CD4-positive, alpha-beta T cell treated with Interleukin-17A for 4 hours (primary cell): ENCODE measurements around the gene TMCC2.

Experiments used
- DNase-seq: peaks from one replicate; pipeline ENCODE4 v3.0.0-alpha.2; 2020; ENCODE audit warnings: mixed read lengths

Gene TMCC2

DNA sequence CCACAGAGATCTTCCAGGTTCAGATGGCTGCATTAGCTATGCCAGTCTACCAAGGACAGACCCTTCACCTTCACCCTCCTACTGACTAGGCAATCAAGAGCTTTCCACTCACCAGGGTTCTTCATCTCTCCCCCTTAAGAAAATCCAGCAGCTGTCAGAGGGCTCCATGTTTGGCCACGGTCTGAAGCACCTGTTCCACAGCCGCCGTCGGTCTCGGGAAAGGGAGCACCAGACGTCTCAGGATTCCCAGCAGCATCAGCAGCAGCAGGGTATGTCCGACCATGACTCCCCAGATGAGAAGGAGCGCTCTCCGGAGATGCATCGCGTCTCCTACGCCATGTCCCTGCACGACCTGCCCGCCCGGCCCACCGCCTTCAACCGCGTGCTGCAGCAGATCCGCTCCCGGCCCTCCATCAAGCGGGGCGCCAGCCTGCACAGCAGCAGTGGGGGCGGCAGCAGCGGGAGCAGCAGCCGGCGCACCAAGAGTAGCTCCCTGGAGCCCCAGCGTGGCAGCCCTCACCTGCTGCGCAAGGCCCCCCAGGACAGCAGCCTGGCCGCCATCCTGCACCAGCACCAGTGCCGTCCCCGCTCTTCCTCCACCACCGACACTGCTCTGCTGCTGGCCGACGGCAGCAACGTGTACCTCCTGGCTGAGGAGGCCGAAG is 13.8 kb downstream of the TMCC2 start:
- no peak for DNase-seq

DNA sequence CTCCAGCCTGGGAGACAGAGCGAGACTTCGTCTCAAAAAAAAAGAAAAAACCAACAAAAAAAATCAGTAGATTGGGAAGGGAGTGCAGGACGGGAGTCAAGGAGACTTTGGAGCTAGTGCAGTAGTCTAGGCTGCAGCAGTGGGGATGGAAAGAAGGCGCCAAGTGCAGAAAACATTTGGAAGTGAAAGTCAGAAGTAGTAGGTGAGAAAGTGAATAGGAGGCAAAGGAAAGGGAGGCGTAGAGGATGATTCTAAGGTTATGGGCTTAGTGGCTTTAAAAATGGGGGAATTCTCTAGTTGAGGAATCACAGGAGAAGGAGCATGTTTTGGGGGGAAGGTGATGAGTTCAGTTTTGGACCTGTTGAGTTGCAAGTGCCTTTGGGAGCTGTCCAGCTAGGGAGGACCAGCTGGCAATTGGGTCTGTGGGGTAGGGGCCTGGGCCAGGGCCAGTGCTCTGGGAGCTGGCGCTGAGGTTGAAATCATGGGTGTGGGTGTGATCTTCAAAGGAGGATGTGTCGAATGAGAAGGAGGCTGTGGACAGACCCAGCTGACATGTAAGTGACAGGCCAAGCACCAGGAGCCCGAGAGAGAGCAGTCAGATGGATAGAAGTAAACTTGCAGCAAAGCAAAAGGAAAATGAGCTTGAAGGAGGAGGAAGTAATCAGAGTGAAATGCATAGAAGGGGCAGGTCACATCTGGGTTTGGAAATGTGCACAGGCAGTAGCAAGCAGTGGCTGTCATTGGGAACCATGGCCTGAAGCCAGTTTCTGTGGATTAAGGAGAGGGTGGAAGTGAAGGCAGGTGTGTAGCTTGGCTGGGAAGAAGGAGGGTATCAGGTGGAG is 15.8 kb downstream of the TMCC2 start:
- DNase-seq, result no peak

DNA sequence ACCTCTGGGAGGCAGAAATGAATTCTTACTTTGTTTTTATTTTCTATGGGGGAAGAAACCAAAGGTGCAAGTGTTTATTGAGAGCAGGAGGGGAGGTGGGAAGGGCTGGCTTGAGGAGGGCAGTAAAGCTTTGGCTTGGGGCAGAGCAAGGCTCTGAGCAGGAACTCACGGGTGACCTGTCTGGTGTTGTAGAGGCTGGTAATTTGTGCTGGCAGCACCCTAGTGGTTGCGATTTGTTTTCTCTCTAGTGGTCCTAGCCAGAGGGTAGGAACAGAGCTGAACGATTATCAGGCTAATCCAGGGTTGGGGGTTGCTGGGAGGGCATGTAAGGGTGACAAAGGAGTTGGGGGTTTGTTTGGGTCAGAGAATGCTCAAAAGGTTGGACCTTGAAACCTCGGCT is 16.6 kb downstream of the TMCC2 start:
- DNase-seq, result no peak

DNA sequence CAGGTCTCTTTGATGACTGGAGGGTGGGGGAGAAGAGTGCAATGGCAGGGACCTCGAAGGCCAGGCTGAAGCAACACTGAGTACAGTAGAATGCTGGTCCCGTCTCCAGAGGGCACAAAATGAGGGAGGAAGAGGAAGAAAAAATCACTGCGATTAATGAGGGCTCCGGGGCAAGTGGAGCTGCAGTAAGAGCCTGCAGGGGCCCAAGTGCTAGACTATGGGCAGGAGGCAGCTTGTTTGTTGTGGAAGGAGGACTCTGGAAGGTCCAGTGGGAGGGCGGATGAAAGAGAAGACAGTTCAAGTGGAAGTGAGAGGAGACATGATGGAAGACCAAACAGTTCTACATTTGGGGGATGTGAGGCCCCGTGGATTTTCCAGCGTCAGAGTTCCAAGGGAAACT is 17.4 kb downstream of the TMCC2 start:
- DNase-seq, result no peak

GRCh38 chr1:205246351-205247119 is 18.8 kb downstream of the TMCC2 start:
- DNase-seq, result no peak

DNA sequence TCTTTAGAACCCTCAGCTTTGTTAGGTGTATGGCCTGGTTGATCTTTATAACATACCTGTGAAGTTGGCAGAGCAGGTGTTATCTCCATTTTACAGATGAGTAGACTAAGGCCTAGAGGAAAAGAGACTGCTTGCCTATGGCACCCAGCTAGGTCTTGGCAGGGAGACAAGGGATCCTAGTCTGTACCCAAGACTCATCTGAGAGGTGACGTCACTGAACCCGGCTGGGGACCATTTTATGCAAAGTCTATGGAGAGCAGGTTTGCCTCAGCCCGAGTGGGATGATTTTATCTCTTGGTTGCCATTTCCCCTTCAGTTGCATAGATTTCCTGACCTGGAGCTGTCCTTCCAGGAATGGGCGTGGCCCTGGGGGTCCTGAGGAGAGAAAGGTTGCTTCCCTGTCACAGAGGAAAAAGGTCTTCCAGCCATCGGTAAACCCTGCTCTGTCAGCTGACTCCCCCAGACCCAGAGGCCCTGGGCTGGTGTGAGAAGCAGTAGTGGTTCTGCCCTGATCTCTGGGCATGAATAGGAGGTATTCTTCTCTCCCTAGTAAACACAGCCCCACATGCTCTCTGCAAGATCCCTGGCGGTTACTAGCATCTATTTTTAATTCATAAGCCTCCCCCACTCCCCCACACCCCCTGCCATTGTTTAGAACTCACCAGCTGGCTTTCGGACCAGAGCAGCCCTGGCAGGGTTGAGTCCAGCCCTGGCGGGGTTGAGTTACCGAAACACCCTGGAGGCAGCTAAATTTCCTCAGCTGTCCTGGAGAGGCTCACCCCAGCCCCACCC is 19.6 kb downstream of the TMCC2 start:
- no peak for DNase-seq

- DNase-seq, result no peak
Measured at GRCh38 chr1:205248793-205249601, 21.3 kb downstream of the TMCC2 start.

GRCh38 chr1:205249651-205250050 is 21.9 kb downstream of the TMCC2 start:
- no peak for DNase-seq

- no peak for DNase-seq
Measured at GRCh38 chr1:205250699-205251098, 23.0 kb downstream of the TMCC2 start.

- no peak for DNase-seq
Measured at GRCh38 chr1:205251576-205251975, 23.8 kb downstream of the TMCC2 start.

DNA sequence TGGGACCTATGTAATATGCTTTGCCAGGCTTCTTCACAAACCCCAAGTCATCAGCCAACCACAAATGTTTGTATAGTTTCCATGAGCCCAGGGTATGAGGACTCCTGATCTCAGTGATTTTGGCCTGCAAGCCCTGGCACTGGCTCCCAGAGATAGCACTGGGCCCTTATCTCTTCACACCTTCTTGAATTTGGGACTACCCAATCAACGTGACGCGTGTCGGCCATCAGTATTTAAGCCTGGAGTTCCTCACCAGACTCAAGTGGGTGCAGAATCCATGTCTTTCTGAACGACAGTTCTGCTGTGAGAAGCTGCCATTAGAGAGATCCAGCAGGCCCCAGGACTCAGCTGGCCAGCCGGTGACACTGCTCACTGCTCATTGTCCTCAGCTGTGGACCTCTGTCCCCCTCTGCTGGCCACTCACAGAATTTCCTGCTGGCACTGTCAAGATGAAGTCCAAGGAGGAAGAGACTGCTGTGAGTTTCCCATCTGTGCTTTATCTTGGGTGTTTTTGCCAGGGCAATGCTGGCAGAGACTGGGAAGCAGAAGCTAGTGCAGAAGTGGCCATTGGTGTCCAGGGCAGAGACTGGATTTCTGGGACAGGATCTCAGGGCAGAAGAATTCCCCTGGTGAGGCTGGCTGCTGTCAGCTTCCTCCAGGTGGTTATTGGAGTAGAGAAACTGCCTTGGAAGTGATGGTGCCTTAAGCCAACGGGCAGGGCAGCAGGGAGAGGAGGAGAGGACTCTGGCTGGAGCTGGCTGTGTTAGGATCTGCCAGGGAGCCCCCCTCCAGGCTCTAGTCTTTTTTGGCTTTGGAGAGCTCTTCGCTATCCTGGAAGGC is 28.4 kb downstream of the TMCC2 start:
- DNase-seq, result peak; percentile 89

DNA sequence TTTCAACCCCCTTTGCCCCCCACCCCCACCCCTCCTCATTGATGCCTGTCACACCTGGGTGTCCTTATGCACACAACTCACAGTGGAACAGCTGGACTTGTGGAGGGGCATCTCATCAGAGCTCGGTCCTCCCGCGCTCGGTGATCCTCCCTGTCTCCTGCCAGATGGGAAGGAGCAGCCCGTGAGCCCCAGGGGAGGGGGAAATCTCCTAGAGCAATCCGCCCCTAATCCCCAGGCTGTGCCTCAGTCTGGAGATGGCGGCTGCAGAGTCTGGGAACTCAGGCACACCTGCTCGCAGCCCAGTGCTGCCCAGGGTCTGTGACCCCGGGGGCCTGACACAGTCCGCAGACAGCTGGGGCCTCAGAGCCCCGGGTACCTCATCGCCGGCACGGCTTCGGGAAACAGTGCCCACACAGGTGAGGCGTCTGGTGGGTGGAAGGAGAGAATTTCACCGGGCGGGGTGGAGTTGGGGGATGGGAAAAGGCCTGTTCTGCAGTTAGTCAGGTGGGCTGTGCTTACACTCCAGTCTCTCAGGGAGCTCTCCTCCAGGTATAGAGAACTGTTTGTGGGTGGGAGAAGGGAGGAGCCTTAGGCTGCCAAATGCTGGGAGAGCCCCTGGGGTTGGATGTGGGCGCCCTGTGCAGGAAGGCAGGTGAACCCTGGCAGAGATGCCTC is 29.3 kb downstream of the TMCC2 start:
- DNase-seq, result no peak

DNA sequence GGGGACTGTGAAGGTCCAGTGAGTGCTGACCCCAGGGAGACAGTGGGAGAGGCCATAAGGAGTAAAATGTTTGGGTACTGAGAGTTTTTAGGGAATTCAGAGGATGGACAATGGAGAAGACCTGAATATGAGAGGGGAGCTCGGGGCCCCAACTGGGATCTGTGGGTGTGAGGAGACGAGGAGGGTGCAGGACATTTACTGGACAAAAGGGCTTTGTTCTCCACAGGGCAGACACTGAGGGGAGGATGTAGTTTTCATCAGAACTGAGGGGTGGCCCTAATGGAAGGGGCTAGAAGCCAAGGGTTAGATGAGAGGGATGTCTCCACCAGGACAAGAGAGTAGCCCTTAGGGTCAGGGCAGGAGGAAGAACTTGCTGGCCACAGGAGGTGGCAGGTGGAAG is 30.0 kb downstream of the TMCC2 start:
- no peak for DNase-seq

GRCh38 chr1:205258261-205258691 is 30.5 kb downstream of the TMCC2 start:
- no peak for DNase-seq

- no peak for DNase-seq
Measured at GRCh38 chr1:205258719-205259118, 31.0 kb downstream of the TMCC2 start.

DNA sequence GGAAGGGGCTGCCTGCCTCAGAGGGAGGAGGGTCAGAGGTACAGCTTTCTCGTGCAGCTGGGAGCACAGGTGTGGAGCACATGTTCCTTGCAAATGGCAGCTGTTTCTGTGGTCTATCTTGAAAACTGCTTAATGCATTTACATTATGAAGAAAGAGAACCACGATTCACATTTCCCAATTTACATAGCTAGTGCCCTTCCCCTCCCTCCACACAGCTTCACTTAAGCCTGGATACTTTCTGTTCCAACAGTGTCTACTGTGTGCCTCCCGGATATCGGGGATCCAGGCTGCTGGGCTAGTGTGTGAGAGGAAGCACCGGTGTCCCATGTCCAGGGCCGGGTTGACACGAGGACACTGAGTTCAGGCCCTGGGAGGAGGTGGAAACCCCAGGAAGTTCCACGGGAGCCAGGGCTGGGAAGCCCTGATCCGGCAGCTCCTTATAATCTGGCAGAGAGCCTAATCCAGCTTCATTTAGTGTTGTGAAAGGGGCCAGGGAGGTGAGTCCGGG is 31.6 kb downstream of the TMCC2 start:
- DNase-seq, result no peak

- no peak for DNase-seq
Measured at GRCh38 chr1:205259998-205260397, 32.3 kb downstream of the TMCC2 start.

DNA sequence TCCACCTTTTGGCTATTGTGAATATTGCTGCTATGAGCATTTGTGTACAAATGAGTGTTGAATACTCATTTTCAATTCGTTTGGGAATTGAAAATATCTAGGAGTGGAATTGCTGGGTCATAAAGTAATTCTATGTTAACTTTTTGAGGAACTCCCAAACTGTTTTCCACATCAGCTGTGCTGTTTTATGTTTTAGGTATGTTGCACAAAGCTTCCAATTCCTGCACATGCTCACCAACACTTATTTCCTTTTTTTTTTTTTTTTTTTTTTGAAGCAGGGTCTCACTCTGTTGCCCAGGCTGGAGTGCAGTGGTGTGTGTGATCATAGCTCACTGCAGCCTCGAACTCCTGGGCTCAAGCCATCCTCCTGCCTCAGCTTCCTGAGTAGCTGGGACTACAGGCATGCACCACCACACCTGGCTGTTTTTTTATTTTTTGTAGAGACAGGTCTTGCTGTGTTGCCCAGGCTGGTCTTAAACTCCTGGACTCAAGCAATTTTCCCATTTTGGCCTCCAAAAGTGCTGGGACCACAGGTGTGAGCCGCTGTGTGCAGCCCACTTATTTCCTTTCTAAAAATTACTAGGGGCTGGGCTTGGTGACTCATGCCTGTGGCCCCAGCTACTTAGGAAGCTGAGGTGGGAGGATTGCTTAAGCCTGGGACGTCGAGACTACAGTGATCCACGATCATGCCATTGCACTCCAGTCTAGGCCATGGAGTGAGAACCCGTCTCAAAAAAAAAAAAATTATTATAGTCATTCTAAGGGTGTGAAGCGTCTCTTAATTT is 33.4 kb downstream of the TMCC2 start:
- DNase-seq, result no peak
